KBM-7 (cell line): ENCODE data around the gene HIP1.
"Not testable (repeated sequence)": the region's sequence is repeated elsewhere in the genome, so short reads cannot be mapped to it uniquely, and the experiment has no call there.

Source experiments
- DNase-seq: peaks from one replicate; pipeline ENCODE4 v3.0.0-alpha.2; 2015
- in situ Hi-C: fragments of 300-500 bp; cut with MboI; formaldehyde crosslinking; loops from 2 replicates; pipeline ENCODE4 v1.14.3; 2020; ENCODE audit warnings: low sequenced_read_pairs, low pct_unique_long_range_greater_than_20kb, mixed read lengths

The HIP1 gene

DNA sequence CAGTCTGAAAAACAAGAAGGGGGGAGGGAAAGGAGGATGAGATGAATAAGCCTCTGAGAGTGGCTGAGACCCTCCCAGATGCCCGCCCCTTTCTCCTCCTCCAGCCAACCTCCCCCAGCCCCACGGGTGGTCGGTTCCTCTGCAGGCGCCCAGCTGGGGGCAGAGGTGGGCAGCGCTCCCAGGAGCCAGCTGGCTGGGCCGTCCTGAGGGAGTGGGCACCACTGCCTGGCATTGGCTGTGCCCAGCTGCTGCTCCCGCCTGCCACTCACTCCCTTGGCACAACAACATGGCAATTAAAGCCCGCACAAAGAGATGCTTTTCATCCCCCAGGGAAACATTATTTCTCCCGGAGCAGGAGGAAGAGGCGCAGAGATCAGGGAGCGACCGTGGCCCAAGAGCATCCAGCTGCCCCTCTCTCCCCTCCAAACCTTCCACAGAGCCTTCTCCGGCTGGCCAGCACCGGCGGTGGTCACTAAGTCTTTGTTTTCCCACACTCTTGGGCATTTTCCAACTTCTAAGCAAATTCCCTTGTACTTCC is 139.4 kb downstream of the HIP1 start:
- DNase-seq: no peak

DNA sequence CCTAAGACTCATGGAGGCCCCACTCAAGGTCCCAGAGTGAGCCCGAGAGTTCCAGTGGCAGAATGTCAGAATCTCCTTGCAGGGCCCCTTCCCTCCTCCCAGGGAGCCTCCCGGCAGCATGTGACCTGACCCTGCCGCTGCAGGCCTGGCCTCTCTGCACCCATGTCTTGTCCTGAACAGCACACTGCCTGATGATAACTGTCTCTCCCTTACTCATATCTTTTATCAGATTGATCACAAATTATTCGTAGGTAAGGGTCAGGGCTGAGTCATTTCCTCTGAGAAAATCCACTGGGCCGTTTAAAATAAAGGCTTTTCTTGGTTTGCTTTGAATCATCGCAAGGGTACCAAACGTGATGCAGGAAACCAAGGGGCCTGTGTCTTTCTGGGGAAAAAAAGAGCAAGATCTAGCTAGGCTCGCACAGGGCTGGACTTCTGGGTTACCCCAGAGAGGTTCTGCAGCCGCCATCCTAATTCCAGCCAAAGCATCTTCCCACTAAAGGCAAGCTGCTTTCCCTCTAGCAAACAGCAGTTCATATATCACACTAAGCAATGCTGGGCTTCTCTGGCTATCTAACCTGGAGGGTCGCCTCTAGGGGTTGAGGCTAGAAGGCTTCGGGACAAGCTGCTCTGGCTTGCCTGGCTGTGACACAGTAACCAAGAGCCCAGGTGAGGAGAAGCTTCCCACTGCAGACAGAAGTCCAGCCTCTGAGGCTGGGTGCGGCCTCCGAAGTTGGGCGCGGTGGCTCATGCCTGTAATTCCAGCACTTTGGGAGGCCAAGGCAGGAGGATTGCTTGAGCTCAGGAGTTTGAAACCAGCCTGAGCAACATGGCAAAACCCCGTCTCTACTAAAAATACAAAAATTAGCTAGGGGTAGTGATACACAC is 141.8 kb downstream of the HIP1 start:
- in situ Hi-C loops: no loop called here
- DNase-seq: no peak

More for the DNA sequence above, 139.4 kb downstream of the HIP1 start:
- in situ Hi-C loops: no loop called here

DNA sequence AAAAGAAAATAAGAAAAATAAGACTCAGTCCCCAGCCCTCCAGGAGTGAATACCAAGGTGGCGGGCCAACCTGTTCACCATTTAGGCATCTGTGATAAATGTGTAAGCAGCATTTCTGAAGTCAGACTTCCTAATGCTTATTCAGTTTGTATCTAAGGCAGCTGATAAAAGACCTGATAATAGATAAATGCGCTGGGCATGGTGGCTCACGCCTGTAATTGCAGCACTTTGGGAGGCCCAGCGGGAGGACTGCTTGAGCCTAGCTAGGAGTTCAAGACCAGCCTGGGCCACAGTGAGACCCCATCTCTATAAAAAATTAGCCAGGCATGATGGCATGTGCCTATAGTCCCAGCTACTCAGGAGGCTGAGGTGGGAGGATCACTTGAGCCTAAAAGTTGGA is 143.0 kb downstream of the HIP1 start:
- no peak for DNase-seq
- in situ Hi-C loops: no loop called here

DNA sequence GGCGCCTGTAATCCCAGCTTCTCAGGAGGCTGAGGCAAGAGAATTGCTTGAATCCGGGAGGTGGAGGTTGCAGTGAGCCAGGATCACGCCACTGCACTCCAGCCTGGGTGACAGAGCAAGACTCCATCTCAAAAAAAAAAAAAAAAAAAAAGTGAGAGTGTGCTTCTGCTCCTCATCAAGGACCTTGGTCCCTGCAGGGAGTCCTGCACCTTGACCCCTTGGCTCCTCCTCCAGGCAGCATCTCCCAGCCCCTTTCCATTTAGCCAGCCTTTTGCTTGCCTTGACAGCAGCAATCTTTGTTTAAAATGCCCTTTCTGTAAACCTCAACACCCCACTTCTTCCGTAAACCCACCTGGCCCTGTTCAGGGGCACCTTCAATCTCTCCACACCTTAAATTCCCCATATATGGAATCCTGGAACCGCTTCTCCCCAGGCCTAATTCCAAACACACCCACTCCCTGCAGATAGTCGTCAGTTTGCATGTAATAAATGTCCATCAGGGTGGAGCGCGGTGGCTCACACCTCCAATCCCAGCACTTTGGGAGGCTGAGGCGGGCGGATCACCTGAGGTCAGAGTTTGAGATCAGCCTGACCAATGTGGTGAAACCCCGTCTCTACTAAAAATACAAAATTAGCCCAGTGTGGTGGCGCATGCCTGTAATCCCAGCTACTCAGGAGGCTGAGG is 145.1 kb downstream of the HIP1 start:
- DNase-seq, in situ Hi-C loops: not testable (repeated sequence)

DNA sequence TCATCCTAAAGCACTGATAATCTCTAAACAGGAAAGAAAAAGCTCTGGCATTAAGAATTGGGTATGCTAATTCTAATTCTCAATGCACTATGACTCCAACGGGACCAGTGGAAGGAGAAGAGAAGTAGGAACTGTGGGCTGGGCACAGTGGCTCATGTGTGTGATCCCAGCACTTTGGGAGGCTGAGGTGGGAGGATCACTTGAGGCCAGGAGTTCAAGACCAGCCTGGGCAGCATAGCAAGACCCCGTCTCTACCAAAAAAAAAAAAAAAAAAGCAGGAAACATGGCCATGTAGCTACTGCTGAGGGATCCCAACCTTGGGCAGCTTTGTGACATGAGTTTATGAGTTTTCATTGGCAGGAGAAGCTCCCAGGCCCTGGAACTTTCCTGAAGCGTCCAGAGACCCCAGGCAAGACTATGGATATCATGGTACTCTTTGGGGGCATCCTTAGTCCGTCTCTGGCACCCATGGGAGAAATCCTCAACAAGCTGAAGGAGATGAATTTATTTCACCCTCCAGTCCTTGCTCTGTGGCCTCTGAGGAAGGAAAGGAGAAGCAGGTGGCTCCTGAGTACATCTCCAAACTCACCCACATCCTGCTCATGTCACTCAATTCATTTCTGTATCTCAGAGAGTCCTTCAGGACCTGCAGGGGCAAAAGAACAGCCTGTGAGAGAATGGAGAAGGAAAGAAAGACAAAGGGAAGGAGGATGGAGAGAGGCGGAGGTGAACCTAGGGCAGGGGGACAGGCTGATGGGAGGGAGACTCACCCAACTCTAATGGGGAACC is 147.1 kb downstream of the HIP1 start:
- no peak for DNase-seq
- in situ Hi-C loops: no loop called here

DNA sequence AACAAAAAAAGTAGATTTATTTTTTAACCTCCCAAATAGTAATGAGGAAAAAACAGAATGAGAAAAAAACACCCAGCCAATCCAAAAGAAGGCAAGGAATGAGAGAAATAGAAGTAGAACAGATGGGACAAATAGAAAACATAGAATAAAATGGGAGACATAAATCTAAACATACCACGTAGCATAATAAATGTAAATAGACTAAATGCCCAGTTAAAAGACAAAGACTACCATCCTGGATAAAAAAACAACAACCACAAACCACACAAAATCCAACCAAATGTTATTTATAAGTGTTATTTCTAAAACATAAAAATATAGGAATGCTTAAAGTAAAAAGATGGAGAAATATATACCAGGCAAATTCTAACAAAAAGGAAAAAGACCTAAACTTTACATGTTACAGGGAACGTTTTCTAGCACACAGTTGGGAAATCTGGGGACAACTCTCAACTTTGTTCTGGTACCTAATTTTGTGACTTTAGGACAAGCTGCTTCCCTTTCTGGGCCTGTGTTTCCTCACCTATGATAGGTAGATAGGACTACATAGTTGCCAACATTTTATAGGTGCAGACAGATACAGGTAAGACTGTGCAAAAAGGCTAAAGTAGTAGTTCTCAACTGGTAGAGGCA is 148.3 kb downstream of the HIP1 start:
- no peak for DNase-seq
- in situ Hi-C loops: no loop called here

DNA sequence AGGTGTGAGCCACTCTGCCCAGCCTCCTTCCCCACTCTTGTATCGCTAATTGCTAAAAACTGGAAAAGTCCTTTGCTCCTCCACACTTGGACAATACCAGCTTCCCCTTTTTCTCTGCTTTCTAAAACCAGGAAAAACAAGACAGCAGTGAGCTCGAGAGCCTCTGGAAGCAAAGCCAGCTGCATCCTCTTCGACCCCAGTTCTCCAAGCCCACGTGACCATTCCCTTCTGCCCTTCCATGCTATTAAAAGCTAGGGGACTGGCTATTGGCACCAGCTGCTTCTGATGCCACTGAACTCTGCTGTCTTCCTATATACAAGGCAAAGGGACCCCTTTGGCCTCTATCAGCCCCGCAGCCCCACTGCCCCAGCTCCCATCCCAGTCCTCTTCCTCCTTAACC is 154.4 kb downstream of the HIP1 start:
- peak; percentile 32 for DNase-seq
- in situ Hi-C loops: no loop called here

DNA sequence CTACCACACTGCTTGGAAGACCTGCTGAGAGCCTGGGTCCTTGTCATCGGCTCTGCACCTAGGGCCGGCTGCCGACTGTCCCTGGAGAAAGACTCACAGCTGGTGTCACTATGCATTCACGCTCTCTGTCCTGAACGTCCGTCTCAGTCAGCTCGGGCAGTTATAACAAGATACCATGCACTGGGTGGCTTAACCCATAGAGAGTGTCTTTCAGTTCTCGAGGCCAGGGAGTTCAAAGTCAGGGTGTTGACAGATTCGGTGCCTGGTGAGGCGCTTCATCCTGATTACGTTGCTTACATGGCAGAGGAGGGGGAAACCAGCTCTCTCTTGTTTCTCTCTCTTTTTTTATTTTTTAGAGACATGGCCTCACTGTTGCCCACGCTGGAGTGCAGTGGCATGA is 155.5 kb downstream of the HIP1 start:
- in situ Hi-C loops: no loop called here
- DNase-seq: no peak

DNA sequence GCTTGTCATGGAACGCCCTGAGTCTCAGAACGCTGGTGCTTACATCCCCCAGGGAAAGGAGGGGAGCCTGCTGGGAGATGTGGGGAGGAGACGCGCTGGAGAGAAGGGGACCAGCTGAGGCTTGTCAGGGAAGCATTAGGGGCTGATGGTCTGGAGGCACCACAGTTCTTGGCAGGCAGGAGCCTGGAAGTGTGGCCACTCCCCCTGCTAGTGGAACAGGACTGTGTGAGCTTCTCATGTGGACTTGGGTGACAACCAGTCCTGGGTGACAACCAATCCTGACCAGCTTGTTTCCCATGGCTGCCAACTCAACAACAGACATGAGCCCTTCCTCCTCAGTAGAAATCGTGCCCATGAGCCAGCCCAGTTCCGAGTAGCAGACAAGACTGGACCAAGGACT is 158.8 kb downstream of the HIP1 start:
- in situ Hi-C loops: no loop called here
- no peak for DNase-seq

DNA sequence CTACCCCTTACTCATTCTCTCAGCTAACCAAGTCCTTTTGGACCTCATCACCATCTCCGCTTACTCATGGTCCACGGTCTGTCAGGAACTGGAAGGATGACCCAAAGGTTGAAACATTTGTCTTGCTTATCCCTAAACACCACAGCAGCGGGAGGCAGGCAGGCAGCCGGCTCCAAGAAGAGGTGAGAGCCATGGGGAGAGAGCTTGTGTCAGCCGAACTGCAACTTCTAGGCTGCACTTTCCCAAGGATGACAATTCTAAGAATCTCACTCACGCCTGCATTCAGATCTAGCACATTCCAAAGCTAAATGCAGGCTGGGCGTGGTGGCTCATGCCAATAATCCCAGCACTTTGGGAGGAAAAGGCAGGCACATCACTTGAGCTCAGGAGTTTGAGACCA is 160.7 kb downstream of the HIP1 start:
- no peak for DNase-seq
- in situ Hi-C loops: no loop called here

DNA sequence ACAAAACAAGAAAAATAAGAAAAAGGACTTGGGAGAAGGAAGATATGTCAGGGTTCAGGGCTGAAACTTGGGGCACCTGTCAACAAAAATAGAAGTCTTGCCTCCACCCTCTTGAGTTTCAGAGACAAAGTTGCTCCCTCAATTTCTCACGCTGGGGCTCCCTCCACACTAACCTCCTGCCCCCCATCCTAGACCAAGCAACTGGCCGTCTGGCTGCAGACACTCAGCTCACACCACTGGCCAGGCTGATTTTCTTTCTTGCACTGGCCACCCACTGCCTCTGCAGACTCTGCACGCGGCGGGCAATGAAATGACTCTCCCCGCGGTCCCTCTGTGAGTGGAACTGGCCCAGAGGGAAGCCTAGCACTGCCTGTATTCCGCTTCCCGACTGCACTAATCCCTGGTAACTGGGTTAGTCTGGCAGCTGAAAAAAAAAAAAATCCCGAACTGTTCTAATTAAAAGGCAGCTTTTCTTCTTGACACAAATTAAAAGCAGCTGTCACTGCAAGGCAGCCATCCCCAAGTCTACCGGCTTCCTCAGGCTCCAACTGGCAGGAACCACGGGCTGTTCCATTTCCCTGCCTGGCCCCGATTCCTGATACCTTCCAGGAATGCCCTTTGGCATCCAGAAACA is 163.1 kb downstream of the HIP1 start:
- in situ Hi-C loops: no loop called here
- DNase-seq: no peak

DNA sequence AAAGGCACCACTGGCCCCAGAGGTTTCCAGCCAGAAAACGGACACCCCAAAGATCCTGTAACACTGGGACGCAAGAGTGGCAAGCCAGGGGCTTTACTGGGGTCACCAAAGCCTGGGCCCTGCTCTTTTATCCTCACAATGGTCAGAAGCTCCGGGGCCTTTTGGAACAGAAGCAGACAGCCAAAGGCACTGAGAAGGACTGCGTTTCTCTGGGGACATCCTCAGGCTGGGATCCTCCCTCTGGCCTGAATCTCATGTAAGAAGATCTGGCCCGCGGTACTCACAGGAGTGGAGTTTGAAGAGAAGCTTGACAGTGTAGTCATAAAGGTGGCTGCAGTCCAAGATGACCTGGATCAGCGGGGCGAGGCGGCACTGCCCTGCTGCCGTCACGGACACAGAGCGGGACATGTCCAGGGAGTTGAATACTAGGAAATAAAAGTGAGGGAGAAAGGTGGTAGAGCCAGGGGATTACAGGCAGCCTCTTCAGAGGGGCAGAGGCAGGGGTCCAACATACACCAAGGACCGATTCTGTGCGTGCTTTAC is 165.2 kb downstream of the HIP1 start:
- no peak for DNase-seq

DNA sequence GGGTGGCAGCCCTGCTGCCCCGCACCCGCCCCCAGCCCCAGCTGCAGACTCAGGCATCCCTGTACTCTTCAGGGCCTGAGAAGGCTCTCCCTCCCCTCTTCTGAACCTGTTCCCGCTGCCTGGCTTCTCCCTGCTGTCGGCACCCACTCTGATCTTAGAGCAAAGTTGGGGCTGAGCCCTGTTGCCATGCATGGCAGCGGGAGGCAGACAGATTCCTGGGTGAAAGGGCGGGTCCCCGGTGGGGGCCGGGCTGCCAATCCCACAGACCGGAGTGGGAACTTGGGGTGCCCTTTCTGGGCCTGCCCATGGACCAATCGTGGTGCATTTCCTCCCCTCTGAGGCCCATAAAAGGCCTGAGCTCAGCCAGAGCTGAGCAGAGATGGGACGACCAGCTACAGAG is 165.9 kb downstream of the HIP1 start:
- in situ Hi-C loops: no loop called here
- no peak for DNase-seq

More for the DNA sequence above, 165.2 kb downstream of the HIP1 start:
- in situ Hi-C loops: no loop called here

DNA sequence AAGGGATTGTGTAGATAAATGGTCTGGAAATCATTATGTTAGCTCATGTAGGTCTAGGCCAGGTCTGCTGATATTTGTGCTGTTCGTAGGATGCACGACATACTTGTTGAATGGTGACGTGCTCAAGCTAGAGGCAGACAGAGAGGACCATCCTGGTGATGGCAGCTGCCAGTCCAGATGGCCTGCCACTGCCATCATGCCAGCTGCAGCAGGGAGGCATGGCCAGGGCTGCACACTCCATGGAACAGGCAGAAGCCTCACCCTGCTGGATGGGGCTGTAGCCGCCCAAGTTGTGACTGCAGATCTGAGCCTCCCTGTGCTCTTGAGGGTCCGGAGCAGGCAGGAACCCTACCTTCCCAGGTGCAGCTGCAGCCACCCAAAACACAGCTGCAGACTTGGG is 166.3 kb downstream of the HIP1 start:
- in situ Hi-C loops: no loop called here
- no peak for DNase-seq

DNA sequence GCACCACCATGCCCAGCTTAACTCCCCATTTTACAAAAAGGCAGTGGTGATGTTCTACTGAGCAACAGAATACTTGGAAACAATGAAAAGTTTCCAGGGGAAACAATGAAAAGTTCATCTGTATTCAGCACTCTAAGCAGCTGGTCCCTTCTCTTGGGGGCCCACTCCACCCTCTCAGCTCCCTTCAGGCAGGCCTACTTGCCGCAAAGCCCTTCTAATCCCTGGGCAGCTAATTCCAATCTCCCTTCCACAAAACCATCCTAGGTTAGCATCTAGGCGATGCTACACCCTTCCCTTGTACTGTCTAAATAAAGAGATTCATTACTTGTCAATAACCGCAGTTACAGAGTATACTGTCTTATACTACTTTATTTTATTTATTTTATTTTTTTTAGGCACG is 167.5 kb downstream of the HIP1 start:
- in situ Hi-C loops: no loop called here

DNA sequence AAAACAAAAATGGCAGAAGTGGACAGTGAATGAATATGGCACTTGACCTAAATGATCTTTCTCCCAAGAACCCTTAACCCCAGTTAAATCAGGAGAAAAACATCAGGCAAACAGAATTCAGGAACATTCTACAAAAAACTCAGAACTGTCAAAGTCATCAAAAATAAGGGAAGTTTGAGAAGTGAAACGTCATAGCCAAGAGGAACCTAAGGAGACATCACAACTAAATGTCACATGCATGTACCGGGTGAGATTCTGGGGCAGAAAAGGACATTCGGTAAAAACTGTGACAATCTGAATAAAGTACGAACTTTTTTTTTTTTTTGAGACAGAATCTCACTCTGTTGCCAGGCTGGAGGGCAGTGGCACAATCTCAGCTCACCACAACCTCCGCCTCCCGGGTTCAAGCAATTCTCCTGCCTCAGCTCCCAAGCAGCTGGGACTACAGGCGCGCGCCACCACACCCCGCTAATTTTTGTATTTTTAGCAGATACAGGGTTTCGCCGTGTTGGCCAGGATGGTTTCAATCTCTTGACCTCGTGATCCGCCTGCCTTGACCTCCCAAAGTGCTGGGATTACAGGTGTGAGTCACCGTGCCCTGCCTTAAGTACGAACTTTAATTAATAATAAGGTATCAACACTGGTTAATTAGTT is 169.0 kb downstream of the HIP1 start:
- peak; percentile 30 for DNase-seq
- in situ Hi-C loops: not testable (repeated sequence)

More for the DNA sequence above, 167.5 kb downstream of the HIP1 start:
- DNase-seq: no peak

DNA sequence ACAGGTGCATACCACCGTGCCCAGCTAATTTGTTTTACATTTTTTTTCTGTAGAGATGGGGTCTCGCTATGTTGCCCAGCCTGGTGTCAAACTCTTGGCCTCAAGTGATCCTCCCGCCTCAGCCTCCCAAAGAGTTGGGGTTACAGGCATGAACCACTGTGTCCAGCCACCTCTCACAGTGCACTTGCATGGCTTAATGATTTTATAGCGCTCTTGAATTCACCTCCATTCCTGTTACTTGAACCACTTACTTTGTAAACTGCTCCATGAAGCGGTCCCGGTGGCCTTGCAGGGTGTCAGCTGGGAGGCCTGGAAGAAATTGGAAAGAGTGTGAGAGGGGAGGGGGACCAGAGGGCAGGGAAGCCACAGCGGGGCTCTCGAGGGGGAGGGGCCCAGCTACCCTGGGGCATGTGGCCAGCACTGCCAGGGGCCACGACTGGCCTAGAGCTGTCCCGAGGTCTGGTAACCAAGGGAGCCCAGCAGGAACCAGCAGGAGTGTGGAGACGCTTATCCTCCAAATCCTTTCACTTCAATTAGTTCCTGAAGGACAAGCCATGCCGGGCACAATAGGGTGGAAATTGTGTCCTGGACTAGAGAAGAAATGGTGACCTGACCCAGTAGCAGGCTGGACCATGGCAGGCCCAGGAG is 170.7 kb downstream of the HIP1 start:
- in situ Hi-C loops: no loop called here
- no peak for DNase-seq
